ENCODE results near the gene PGM1. TPM values are rescaled to one million over a fixed set of nuclear protein-coding genes. Genes with fewer than 3 reads are reported as not detected.

PGM1 gene
- total RNA-seq, 1 experiment from 2014 or later = 77.2 TPM

DNA sequence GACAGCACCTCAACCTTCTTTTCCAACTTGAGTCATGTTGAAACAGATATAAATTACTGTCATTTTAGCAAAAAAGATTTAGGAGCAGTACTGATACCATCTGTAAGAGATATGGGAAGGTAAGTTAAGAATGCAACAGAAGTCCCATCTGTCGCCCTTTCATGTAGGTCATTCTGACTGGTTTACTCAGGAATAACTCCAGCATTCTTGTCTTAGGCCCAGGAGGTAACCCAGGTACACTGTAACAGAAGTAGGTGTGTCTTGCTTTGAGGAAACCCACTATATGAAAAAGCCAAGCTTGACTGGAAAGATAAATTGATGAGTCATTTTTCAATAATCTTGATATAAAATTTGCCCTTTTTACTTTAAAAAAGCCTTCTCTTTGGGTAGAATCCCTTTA lies 35.4 kb downstream of the PGM1 start:
- no peaks in the 10 kb centered on the region for H3K9me3 ChIP-seq (ENCODE audit: control insufficient read depth, insufficient read depth, low read depth, low read length)
- intact Hi-C loops (cut with micrococcal nuclease; ENCODE audit: unreplicated experiment) = no loop called here
- BruUV-seq (replicated peaks) = no TSS peak
- ChIA-PET CTCF (no interaction called here), POLR2A (no interaction called here)
- in situ Hi-C loops (cut with HindIII; ENCODE audit: low pct_unique_long_range_greater_than_20kb, low sequenced_read_pairs) = no loop called here
- TF ChIP-seq TCF7L2 (IDR thresholded peaks at IDR 0.05; ENCODE audit: low read depth, low read length) (no peak), POLR2AphosphoS5 (IDR thresholded peaks at IDR 0.05; ENCODE audit: low read depth, low read length) (no peak), SIN3A (IDR thresholded peaks at IDR 0.05; ENCODE audit: borderline replicate concordance, insufficient read depth, low read depth, low read length) (no peak)
- TF ChIP-seq, protein P1, sequence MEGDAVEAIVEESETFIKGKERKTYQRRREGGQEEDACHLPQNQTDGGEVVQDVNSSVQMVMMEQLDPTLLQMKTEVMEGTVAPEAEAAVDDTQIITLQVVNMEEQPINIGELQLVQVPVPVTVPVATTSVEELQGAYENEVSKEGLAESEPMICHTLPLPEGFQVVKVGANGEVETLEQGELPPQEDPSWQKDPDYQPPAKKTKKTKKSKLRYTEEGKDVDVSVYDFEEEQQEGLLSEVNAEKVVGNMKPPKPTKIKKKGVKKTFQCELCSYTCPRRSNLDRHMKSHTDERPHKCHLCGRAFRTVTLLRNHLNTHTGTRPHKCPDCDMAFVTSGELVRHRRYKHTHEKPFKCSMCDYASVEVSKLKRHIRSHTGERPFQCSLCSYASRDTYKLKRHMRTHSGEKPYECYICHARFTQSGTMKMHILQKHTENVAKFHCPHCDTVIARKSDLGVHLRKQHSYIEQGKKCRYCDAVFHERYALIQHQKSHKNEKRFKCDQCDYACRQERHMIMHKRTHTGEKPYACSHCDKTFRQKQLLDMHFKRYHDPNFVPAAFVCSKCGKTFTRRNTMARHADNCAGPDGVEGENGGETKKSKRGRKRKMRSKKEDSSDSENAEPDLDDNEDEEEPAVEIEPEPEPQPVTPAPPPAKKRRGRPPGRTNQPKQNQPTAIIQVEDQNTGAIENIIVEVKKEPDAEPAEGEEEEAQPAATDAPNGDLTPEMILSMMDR (IDR thresholded peaks at IDR 0.05) = no peak
- TF ChIP-seq, protein P2, sequence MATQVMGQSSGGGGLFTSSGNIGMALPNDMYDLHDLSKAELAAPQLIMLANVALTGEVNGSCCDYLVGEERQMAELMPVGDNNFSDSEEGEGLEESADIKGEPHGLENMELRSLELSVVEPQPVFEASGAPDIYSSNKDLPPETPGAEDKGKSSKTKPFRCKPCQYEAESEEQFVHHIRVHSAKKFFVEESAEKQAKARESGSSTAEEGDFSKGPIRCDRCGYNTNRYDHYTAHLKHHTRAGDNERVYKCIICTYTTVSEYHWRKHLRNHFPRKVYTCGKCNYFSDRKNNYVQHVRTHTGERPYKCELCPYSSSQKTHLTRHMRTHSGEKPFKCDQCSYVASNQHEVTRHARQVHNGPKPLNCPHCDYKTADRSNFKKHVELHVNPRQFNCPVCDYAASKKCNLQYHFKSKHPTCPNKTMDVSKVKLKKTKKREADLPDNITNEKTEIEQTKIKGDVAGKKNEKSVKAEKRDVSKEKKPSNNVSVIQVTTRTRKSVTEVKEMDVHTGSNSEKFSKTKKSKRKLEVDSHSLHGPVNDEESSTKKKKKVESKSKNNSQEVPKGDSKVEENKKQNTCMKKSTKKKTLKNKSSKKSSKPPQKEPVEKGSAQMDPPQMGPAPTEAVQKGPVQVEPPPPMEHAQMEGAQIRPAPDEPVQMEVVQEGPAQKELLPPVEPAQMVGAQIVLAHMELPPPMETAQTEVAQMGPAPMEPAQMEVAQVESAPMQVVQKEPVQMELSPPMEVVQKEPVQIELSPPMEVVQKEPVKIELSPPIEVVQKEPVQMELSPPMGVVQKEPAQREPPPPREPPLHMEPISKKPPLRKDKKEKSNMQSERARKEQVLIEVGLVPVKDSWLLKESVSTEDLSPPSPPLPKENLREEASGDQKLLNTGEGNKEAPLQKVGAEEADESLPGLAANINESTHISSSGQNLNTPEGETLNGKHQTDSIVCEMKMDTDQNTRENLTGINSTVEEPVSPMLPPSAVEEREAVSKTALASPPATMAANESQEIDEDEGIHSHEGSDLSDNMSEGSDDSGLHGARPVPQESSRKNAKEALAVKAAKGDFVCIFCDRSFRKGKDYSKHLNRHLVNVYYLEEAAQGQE (IDR thresholded peaks at IDR 0.05; ENCODE audit: insufficient read depth in 1 of 2, low read depth in 2 of 2, low read length in 1 of 2) = no peak
- ATAC-seq (no peak), DNase-seq (ENCODE audit: low read depth, low spot score) (no peak)
- H3K27me3 ChIP-seq (ENCODE audit: control insufficient read depth, insufficient read depth, low read length) = no peaks in the 10 kb centered on the region
- no peak overlapping the region for H3K4me3 ChIP-seq (ENCODE audit: low read depth in 2 of 2, low read length in 2 of 2)
- H3K27ac ChIP-seq (ENCODE audit: low read length) = no peak overlapping the region
- no peaks in the 10 kb centered on the region; the same call in 1 of the 2 replicates for H3K36me3 ChIP-seq (ENCODE audit: control insufficient read depth, insufficient read depth, low read length)
- H3K4me1 ChIP-seq (ENCODE audit: control insufficient read depth, insufficient read depth, low read length) = no peaks in the 10 kb centered on the region

DNA sequence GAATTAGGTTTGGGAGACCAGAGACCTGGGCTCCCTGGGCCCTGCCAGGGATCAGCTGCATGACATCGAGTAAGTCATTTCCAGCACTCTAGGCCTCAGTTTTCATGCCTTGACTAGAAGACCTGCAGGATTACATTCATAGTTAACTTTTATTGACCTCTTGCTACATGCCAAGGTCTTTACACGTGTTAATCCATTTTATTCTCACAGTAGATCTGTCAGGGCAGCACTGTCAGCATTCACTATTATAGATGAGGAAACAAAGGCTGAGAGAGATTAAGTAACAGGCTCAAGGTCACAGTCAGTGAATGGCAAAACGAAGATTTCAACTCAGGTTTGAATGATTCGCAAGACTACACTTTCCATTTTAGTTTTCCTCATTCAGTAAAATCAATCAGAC lies 37.0 kb downstream of the PGM1 start:
- no peak overlapping the region for H3K4me3 ChIP-seq (ENCODE audit: low read depth in 2 of 2, low read length in 2 of 2)
- no peaks in the 10 kb centered on the region for H3K9me3 ChIP-seq (ENCODE audit: control insufficient read depth, insufficient read depth, low read depth, low read length)
- BruUV-seq (replicated peaks) = no TSS peak
- TF ChIP-seq TCF7L2 (IDR thresholded peaks at IDR 0.05; ENCODE audit: low read depth, low read length) = no peak
- TF ChIP-seq, protein P1 (IDR thresholded peaks at IDR 0.05) = no peak
- TF ChIP-seq, protein P2 (IDR thresholded peaks at IDR 0.05; ENCODE audit: insufficient read depth in 1 of 2, low read depth in 2 of 2, low read length in 1 of 2) = no peak
- TF ChIP-seq SIN3A (IDR thresholded peaks at IDR 0.05; ENCODE audit: borderline replicate concordance, insufficient read depth, low read depth, low read length) = no peak
- TF ChIP-seq POLR2AphosphoS5 (IDR thresholded peaks at IDR 0.05; ENCODE audit: low read depth, low read length) = no peak
- intact Hi-C loops (cut with micrococcal nuclease; ENCODE audit: unreplicated experiment) = no loop called here
- no peaks in the 10 kb centered on the region; the same call in none of the 2 replicates for H3K36me3 ChIP-seq (ENCODE audit: control insufficient read depth, insufficient read depth, low read length)
- in situ Hi-C loops (cut with HindIII; ENCODE audit: low pct_unique_long_range_greater_than_20kb, low sequenced_read_pairs) = no loop called here
- no peak for ATAC-seq
- ChIA-PET CTCF (no interaction called here), POLR2A (no interaction called here)
- no peaks in the 10 kb centered on the region for H3K27me3 ChIP-seq (ENCODE audit: control insufficient read depth, insufficient read depth, low read length)
- no peaks in the 10 kb centered on the region for H3K4me1 ChIP-seq (ENCODE audit: control insufficient read depth, insufficient read depth, low read length)
- H3K27ac ChIP-seq (ENCODE audit: low read length) = no peak overlapping the region
- no peak for DNase-seq (ENCODE audit: low read depth, low spot score)

Data from Panc1 (cell line).